ENCODE data around the gene TPK1.

DNA sequence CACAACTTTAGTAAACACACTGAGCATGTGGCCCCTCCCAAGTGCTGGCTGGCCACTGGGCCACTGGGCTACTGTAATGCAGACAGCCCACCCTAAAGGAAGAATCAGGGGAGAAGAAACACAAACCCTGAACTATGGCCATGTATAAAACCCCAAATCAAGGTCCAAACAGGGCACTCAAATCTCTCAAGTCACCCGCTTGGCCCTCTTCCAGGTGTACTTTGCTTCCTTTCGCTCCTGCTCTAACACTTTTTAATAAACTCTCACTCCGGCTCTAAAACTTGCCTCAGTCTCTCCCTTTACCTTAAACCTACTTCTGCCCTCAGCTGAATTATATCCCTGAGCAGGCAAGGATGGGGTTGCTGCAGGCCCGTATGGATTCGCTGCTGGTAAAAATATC lies 72.6 kb downstream of the TPK1 start:
- TF ChIP-seq, protein P1, sequence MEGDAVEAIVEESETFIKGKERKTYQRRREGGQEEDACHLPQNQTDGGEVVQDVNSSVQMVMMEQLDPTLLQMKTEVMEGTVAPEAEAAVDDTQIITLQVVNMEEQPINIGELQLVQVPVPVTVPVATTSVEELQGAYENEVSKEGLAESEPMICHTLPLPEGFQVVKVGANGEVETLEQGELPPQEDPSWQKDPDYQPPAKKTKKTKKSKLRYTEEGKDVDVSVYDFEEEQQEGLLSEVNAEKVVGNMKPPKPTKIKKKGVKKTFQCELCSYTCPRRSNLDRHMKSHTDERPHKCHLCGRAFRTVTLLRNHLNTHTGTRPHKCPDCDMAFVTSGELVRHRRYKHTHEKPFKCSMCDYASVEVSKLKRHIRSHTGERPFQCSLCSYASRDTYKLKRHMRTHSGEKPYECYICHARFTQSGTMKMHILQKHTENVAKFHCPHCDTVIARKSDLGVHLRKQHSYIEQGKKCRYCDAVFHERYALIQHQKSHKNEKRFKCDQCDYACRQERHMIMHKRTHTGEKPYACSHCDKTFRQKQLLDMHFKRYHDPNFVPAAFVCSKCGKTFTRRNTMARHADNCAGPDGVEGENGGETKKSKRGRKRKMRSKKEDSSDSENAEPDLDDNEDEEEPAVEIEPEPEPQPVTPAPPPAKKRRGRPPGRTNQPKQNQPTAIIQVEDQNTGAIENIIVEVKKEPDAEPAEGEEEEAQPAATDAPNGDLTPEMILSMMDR (IDR thresholded peaks at IDR 0.05): no peak
- TF ChIP-seq RCOR1 (IDR thresholded peaks at IDR 0.05; ENCODE audit: low read depth, low read length) (no peak), SMC3 (IDR thresholded peaks at IDR 0.05) (no peak)
